GM18511 (cell line): Measurements from ENCODE around the gene FBXO24.

Experiments used
- ATAC-seq: cut with Tn5 transposase; IDR thresholded peaks from one replicate; pipeline ENCODE4 v1.9.1; 2021; ENCODE audit warnings: mild to moderate bottlenecking, moderate library complexity; ENCODE audit not compliant: unreplicated experiment

The FBXO24 gene

DNA sequence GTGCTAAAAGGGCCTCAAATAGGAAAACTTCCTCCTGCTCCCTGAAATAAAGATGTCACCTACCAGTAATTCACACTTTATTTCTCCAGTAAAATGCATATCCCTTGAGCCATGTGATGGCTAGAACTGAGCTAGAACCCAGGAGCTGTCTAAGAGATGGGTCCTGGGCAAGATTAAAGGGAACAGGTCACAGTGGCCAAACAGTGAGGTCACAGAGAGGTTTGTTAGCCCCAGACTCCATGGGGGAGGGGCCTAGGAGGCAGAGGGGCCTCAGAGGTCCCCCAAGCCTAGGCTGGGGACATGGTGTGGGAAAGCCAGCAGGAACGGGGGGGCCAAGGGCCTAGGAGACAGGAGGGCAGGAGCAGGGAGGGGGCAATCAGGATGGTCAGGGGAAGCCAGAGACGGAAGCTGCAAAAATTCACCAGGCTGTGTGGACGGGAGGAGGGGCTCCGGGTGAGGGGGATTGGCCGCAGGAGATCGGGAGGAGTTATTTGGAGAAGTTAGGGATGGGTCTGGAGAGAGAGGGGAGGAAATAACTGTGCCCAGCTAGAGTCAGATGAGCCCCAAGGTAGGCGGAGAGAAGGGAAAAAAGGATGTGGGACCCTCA lies 3.3 kb downstream of the FBXO24 start:
- no peak for ATAC-seq

GRCh38 chr7:100590077-100590737 lies 4.1 kb downstream of the FBXO24 start:
- ATAC-seq, result no peak

DNA sequence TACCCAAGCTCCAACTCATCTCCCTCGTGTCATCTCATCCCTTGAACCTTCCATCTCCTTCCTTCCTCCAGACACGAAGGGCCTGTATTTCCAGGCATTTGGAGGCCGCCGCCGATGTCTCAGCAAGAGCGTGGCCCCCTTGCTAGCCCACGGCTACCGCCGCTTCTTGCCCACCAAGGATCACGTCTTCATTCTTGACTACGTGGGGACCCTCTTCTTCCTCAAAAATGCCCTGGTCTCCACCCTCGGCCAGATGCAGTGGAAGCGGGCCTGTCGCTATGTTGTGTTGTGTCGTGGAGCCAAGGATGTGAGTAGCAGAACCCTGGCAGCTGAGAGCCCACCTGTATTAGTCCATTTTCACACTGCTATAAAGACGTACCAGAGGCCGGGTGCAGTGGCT lies 5.5 kb downstream of the FBXO24 start:
- ATAC-seq, result no peak

GRCh38 chr7:100595188-100595587 lies 9.1 kb downstream of the FBXO24 start:
- no peak for ATAC-seq

DNA sequence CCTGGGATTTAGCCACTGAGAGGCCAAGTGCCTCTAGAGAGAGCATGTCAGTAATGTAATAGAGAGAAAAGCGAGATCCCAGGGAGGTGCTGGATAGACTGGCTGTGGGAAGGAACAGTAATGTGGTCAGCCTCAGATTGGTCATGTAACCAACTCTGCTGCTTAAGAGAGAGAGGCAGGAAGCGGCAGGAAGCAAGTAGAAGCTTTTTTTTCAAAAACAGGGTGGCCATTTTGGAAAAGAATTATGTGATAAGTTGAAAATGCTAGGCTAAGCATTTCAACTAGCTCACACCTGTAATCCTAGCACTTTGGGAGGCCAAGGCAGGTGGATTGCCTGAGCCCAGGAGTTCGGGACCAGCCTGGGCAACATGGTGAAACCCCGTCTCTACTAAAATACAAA lies 12.3 kb downstream of the FBXO24 start:
- ATAC-seq, result no peak

GRCh38 chr7:100599911-100600729 lies 14.0 kb downstream of the FBXO24 start:
- ATAC-seq, result no peak

- ATAC-seq, result no peak
These were observed 14.6 kb downstream of the FBXO24 start for GRCh38 chr7:100600730-100601038.

- no peak for ATAC-seq
These were observed 17.0 kb downstream of the FBXO24 start for GRCh38 chr7:100602889-100603725.

DNA sequence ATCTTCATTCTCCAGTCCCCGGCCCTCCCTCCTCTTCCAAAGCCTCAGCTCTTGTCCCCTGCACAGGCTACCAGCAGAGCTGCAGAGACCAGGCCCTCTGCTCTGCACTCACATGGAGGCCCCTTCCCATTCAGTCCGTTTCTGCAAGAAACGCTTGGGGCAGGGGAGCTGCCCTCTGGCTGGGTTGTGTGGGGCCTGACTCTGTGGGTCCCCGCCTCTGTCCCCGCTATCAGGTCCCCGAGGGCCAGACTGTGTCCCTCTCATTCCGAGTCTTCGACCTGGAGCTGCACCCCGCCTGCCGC lies 17.5 kb downstream of the FBXO24 start:
- peak; percentile 13 for ATAC-seq

DNA sequence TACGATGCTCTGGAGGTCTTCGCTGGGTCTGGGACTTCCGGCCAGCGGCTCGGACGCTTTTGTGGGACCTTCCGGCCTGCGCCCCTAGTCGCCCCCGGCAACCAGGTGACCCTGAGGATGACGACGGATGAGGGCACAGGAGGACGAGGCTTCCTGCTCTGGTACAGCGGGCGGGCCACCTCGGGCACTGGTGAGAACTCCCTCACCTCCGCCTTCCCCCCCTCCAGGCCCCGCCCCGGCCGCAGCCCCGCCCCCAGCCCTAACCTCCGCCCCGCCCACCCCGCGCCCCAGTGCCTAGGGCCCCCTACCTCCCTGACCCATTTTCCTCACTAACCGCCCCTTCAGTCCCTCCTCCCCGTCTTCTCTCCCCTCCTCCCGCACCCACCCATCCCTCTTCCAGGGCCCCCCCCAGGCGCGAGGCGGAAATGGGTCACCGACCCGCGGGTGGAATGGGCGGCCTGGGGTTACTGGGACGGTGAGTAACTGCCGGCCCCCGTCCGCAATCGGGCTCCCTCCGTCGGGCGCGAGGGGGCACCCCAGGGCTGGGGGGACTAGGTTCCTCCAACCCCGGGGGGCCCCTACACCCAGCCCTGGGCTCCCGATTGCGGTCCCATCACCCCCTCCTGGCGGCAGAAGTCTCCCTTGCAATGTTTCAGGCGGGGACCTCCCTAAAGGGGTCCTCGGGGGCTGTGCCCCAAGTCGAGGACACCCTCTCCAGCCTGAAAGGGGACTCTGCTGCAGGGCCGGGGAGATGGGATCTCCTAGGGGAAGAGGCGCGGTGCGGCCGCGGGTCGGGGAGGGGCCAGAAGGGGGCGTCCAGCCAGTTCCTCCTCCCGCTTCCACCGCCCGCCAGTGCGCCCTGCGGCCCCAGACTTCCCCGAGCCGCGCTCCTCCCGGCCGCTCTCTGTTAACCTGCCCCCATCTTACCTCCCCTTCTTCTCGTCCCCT lies 18.2 kb downstream of the FBXO24 start:
- ATAC-seq, result peak; percentile 61

GRCh38 chr7:100604976-100605911 lies 19.1 kb downstream of the FBXO24 start:
- ATAC-seq, result peak; percentile 4

DNA sequence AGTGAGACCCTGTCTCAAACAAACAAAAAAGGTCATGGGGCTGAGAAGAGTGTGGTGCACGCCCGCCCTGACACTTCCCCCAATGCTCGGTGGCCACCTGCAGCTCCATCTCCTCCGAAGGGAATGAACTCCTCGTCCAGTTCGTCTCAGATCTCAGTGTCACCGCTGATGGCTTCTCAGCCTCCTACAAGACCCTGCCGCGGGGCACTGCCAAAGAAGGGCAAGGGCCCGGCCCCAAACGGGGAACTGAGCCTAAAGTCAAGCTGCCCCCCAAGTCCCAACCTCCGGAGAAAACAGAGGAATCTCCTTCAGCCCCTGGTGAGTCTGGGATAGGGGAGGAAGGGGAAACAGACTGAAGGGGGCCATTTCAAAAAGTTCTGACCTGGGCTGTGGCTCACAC lies 20.2 kb downstream of the FBXO24 start:
- no peak for ATAC-seq

- ATAC-seq, result no peak
These were observed 21.0 kb downstream of the FBXO24 start for GRCh38 chr7:100607111-100607510.

- no peak for ATAC-seq
These were observed 23.8 kb downstream of the FBXO24 start for GRCh38 chr7:100609958-100610357.

DNA sequence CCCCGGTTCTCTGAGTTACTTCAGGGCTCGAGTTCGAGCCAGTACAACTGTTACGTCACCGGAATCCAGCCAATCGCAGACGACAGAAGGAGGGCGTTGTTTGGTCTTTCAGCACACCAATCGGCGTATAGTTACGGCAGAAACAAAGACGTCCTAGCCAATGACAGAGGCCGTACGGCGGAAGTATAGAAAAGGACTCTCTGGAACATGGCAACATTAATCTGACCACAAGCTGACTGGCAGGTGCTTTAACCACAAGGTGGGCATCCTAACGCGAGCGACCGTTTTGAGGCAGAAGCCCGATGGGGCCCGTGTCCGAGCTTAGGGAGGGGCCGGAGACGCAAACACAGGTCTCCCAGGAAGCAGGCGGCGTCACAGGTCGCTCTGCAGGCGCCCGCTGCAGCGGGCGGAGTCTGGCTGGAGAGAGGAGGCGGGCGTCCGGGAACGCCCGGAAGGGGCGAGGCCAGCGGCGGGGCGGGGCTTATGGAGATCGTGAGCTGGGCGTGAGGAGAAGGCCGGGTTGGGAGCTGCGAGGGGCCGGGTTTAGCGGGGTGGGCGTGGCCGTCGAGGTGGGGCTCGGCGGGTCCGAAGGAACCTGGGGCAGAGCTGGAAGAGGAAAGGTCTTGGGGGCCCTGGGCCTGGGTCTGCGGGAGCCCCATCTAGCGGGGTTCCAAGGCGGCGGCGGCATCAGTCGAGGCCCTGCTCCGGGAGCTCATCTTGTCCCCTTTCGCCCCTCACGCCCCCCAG lies 26.0 kb downstream of the FBXO24 start, which contains the start of gene MOSPD3:
MOSPD3 (plus strand) TSS at position 558 of the 747 bp plus-strand sequence. CDS start 252 bp downstream, outside the sequence.
- ATAC-seq, result peak; percentile 93

- peak; percentile 12 for ATAC-seq
These were observed 26.7 kb downstream of the FBXO24 start for GRCh38 chr7:100612730-100613390.

DNA sequence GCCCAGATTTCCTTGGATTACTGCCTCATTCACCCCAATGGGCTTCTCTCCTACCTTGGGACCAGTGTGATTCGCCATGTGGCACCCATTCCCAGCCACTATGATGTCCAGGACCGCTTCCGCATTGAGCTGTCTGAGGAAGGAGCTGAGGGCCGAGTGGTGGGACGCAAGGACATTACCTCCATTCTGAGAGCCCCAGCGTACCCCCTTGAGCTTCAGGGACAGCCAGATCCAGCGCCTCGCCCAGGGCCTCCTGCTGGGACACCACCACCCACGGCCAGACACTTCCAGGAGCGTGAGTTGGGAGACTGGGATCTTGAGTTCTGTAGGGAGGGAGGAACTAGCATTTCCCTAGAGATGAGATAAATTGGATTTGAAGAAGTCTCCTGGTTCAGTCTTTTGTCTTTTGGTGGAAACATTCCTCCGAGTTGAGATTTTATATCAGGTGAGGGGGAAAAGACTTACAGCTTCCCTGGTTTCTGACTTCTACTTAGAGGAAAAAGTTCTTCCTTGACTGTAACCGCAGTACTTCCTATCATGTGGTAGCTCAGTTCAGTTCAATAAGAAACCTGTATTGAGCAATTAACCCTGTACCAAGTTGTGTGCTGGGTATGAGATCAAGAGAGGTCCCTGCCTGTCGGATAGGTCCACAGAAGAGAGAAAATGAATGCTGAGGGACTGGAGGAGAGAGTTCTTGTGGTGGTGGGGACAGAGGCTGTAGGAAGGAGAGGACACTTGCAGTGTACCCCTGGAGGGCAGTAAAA lies 27.5 kb downstream of the FBXO24 start:
- ATAC-seq, result no peak
